Activated CD8-positive, alpha-beta memory T cell treated with anti-CD3 and anti-CD28 coated beads, Interleukin-2, amount 10 ng/mL, durations not matched to agents 7 days and 5 days (primary cell): ENCODE measurements around the gene CIB1. TPM values are rescaled to one million over a fixed set of nuclear protein-coding genes. Genes with fewer than 3 reads are reported as not detected.
A peak's percentile ranks its signal among the peaks of the same experiment; 100 is the strongest.
"Not testable (repeated sequence)": the region's sequence is repeated elsewhere in the genome, so short reads cannot be mapped to it uniquely, and the experiment has no call there.

ENCODE experiments used
- ATAC-seq: fragments of 150-1000 bp; cut with Tn5 transposase; one replicate; pipeline ENCODE4 v1.10.0; 2021; ENCODE audit warnings: moderate library complexity
- CTCF ChIA-PET: fragments of 350-600 bp; sonication (Branson Sonifier 250); formaldehyde crosslinking; loops from one replicate; lab custom pipeline; 2021; ENCODE audit warnings: antibody characterized with exemption; lab: Charles Lee
- DNase-seq: peaks from one replicate; pipeline ENCODE4 v3.0.0-alpha.2; 2020
- H3K27ac Mint-ChIP-seq: one replicate; pipeline ENCODE4 v1.8.0; 2021; ENCODE audit warnings: mild to moderate bottlenecking, mixed read lengths
- H3K27me3 Mint-ChIP-seq: one replicate; pipeline ENCODE4 v1.8.0; 2021; ENCODE audit warnings: mixed read lengths
- H3K36me3 Mint-ChIP-seq: one replicate; pipeline ENCODE4 v1.8.0; 2021; ENCODE audit warnings: mild to moderate bottlenecking, mixed read lengths
- H3K4me1 Mint-ChIP-seq: one replicate; pipeline ENCODE4 v1.8.0; 2021; ENCODE audit warnings: mixed read lengths
- H3K4me3 Mint-ChIP-seq: one replicate; pipeline ENCODE4 v1.8.0; 2021; ENCODE audit warnings: mild to moderate bottlenecking, moderate library complexity, mixed read lengths
- H3K9me3 Mint-ChIP-seq: one replicate; pipeline ENCODE4 v1.8.0; 2022; ENCODE audit warnings: low read depth, mixed read lengths
- total RNA-seq, 2 experiments: library from RNA; stranded (reverse); gene quantifications; one replicate each; pipeline ENCODE4 v1.2.3, GENCODE V29; 2021

The CIB1 gene
- total RNA-seq, 2 experiments from 2014 or later = 120 to 127 TPM

- Mint-ChIP-seq H3K4me3 (no peak overlapping the region), H3K9me3 (no peaks in the 10 kb centered on the region), H3K36me3 (no peaks in the 10 kb centered on the region), H3K27ac (no peak overlapping the region), H3K27me3 (no peaks in the 10 kb centered on the region), H3K4me1 (peaks cover 25% of the 10 kb centered on the region)
- DNase-seq = no peak
- ATAC-seq = no peak
- CTCF ChIA-PET = interaction anchor here (1.3 kb wide), 2 partner anchors 10 to 12 kb away, joined by 3 read pairs; no protein-coding TSS in a partner anchor
These were observed 40.6 kb downstream of the CIB1 start for GRCh38 chr15:90192961-90193786.

DNA sequence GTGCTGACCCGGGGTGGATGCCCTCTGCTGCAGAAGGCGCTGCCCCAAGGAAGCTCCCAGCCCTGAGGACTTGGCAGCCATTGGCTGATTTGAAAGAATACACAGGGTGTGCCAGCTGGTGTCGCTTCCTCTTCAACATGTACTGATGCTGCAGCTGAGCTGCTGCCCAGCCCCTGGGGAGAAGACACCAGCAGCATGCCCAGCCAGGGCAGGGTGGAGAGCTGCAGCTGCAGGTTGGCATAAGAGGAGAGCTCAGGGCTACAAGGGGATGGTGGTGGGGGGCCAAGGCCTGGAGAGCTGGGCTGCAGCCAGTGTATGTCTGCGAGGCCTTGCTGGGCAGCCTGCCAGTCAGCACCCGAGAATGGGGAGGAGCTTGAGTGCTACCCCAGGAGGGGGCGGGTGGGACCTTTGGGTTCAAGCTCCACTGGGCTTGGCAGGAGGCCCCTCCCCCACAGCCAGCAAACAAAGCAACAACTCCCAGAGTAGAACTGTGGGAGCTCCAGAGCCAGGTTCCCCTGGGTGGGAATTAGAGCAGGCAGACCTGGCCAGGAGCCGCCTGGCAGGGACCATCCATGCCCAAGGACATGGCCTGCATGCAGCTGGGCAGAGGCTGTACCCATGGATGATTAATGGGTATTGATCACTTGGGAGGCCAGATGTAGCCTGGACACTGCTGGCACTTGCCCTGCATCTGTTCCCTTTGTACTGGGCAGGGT lies 41.8 kb downstream of the CIB1 start:
- Mint-ChIP-seq H3K4me1 (peaks cover 28% of the 10 kb centered on the region), H3K4me3 (no peak overlapping the region), H3K27ac (no peak overlapping the region), H3K9me3 (no peaks in the 10 kb centered on the region), H3K27me3 (no peaks in the 10 kb centered on the region), H3K36me3 (no peaks in the 10 kb centered on the region)
- peak; percentile 43 for ATAC-seq
- no peak for DNase-seq
- CTCF ChIA-PET = interaction anchor here (1.1 to 1.6 kb wide), 3 partner anchors 9 to 93 kb away, joined by 3 to 6 read pairs (median 3); partner anchors contain the start of gene SEMA4B

- no peak overlapping the region for H3K4me3 Mint-ChIP-seq
- no peaks in the 10 kb centered on the region for H3K9me3 Mint-ChIP-seq
- ATAC-seq (no peak), DNase-seq (no peak)
- H3K27me3 Mint-ChIP-seq = no peaks in the 10 kb centered on the region
- CTCF ChIA-PET = interaction anchor here (1.1 to 1.6 kb wide), 2 partner anchors 10 to 94 kb away, joined by 3 to 6 read pairs; partner anchors contain the start of gene SEMA4B
- H3K27ac Mint-ChIP-seq = no peak overlapping the region
- H3K36me3 Mint-ChIP-seq = no peaks in the 10 kb centered on the region
- H3K4me1 Mint-ChIP-seq = peaks cover 28% of the 10 kb centered on the region
These were observed 42.4 kb downstream of the CIB1 start for GRCh38 chr15:90191344-90191687.

- peaks cover 28% of the 10 kb centered on the region for H3K4me1 Mint-ChIP-seq
- CTCF ChIA-PET = interaction anchor here (1.6 kb wide), 1 partner anchor 10 kb away, joined by 6 read pairs; the partner anchor contains the start of gene SEMA4B
- H3K9me3 Mint-ChIP-seq = no peaks in the 10 kb centered on the region
- no peaks in the 10 kb centered on the region for H3K36me3 Mint-ChIP-seq
- DNase-seq (no peak), ATAC-seq (no peak)
- no peak overlapping the region for H3K27ac Mint-ChIP-seq
- no peak overlapping the region for H3K4me3 Mint-ChIP-seq
- H3K27me3 Mint-ChIP-seq = no peaks in the 10 kb centered on the region
These were observed 43.0 kb downstream of the CIB1 start for GRCh38 chr15:90190606-90191343.

GRCh38 chr15:90189781-90190467 lies 43.8 kb downstream of the CIB1 start:
- no peak overlapping the region for H3K4me3 Mint-ChIP-seq
- ATAC-seq = no peak
- H3K36me3 Mint-ChIP-seq = no peaks in the 10 kb centered on the region
- no peaks in the 10 kb centered on the region for H3K27me3 Mint-ChIP-seq
- no peaks in the 10 kb centered on the region for H3K9me3 Mint-ChIP-seq
- CTCF ChIA-PET = interaction anchor here (1.7 kb wide), 1 partner anchor 11 kb away, joined by 6 read pairs; the partner anchor contains the start of gene SEMA4B
- peaks cover 33% of the 10 kb centered on the region for H3K4me1 Mint-ChIP-seq
- H3K27ac Mint-ChIP-seq = no peak overlapping the region
- DNase-seq = no peak

DNA sequence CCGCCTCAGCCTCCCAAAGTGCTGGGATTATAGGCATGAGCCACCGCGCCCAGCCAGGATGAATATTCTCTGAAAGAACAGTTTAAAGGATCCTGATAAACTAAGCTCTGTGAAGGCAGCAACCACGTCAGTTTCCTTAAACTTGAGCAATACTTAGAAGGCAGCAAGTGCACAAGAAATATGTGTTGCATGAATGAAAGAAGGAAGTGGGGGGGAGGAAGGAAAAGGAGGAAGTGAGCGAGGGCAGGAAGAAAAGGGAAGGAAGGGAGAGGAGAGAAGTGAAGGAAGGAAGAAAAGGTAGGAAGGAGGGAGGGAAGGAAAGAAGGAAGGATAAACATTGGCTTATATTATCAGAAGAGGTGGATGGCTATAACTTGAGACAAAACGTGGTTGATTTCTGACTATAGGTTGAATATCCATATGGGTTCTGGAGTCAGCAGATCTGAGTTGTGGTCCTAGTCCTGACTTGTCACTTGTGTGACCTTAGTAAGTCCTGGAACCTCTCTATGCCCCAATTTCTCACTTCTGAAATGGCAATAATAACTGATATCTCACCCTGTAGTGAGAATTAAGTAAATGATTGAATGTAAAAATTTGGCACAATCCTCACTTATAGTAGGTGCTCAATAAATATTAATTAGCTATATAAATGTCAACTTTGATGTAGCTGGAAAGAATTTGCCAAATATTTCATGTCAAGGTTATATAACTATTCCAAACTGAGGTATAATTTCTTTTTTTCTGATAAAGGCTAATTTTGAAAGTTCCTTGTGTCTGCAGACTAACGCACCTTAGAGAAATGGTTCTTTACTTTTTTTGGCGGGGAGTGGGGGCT lies 44.6 kb downstream of the CIB1 start:
- Mint-ChIP-seq H3K27me3 (no peaks in the 10 kb centered on the region), H3K27ac (no peak overlapping the region), H3K36me3 (no peaks in the 10 kb centered on the region), H3K4me1 (peaks cover 34% of the 10 kb centered on the region), H3K9me3 (no peaks in the 10 kb centered on the region), H3K4me3 (no peak overlapping the region)
- ATAC-seq (no peak), DNase-seq (no peak)
- CTCF ChIA-PET = interaction anchor here (0.6 to 1.7 kb wide), 2 partner anchors 12 to 143 kb away, joined by 5 to 6 read pairs; partner anchors contain the start of gene SEMA4B

- CTCF ChIA-PET, H3K36me3 Mint-ChIP-seq, H3K9me3 Mint-ChIP-seq, H3K4me3 Mint-ChIP-seq, H3K27ac Mint-ChIP-seq, DNase-seq, H3K27me3 Mint-ChIP-seq, ATAC-seq: not testable (repeated sequence)
- H3K4me1 Mint-ChIP-seq = peaks cover 31% of the 10 kb centered on the region
These were observed 45.7 kb downstream of the CIB1 start for GRCh38 chr15:90188065-90188464.

DNA sequence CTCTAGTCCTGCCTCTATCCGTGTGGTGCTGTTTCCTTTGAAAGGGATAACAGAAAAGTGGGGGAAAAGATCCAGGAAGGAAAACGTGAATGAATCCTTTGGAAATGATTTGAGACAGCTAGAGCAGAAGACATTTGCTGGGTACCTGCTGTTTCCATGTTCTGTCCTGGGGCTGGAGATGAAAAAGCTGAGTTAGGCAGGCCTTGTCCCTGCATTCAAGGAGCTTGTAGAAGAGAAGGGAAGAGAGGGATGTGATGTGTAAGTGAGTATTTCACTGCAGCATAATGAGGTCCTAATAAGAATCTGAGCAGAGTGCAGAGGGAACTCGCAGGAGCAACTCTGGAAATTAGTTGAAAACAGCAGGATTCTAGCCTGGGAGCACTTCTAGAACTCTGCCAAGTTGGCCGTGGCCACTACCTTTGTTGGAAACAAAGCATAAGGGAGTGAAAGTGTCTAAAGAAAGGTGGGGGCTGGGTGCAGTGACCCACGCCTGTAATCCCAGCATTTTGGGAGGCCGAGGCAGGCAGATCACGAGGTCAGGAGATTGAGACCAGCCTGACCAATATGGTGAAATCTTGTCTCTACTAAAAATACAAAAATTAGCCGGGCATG lies 46.4 kb downstream of the CIB1 start:
- no peak overlapping the region for H3K27ac Mint-ChIP-seq

GRCh38 chr15:90184786-90185704 lies 48.7 kb downstream of the CIB1 start:
- DNase-seq = peak; percentile 71
- H3K9me3 Mint-ChIP-seq = no peaks in the 10 kb centered on the region
- H3K27ac Mint-ChIP-seq = peak overlapping the region; percentile 0
- peak overlapping the region; percentile 65 for H3K4me3 Mint-ChIP-seq
- peaks cover 3% of the 10 kb centered on the region for H3K27me3 Mint-ChIP-seq
- H3K36me3 Mint-ChIP-seq = no peaks in the 10 kb centered on the region
- CTCF ChIA-PET = interaction anchor here (0.6 to 0.9 kb wide), 2 partner anchors 36 to 98 kb away, joined by 3 to 5 read pairs; no protein-coding TSS in a partner anchor
- H3K4me1 Mint-ChIP-seq = peaks cover 18% of the 10 kb centered on the region
- ATAC-seq = peak; percentile 89

More for the DNA sequence above, 46.4 kb downstream of the CIB1 start:
- Mint-ChIP-seq H3K4me1 (peaks cover 27% of the 10 kb centered on the region), H3K4me3 (no peak overlapping the region), H3K36me3 (no peaks in the 10 kb centered on the region), H3K27me3 (no peaks in the 10 kb centered on the region), H3K9me3 (no peaks in the 10 kb centered on the region)
- DNase-seq (no peak), ATAC-seq (no peak)
- CTCF ChIA-PET = no interaction called here

DNA sequence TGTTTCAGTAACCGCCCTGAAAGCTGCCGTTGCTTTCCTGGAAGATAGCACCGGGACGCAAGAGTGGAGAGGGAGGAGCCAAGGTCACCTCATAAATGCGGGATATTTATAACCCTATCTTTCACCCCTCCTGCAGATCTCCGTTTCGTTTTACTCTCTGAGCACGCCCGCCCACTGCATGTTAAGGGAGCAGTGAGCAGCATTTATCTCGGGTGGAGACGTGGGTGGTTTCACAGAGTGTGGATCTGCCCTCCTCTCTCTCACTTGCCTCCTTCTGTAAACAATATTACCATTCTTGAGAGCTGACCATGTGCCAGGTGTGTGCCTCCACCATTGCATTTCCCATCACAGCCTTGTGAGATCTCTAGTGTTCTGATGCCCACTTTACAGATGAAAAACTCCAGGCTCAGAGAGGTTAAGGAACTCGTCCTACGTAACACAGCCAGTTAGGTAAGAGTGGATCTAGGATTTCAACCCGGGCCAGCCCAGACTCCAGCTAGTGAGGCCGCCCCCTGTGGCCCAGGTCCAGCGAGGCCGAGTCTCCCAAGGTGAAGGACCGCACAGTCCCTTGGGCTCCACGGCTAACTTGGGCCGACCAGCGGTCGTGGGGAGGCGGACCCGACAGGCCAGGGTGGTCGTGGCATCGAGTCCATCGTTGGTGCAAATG lies 49.5 kb downstream of the CIB1 start:
- peaks cover 6% of the 10 kb centered on the region for H3K27me3 Mint-ChIP-seq
- H3K4me1 Mint-ChIP-seq = peaks cover 21% of the 10 kb centered on the region
- DNase-seq = no peak

More for the DNA sequence above, 49.5 kb downstream of the CIB1 start:
- peak overlapping the region; percentile 65 for H3K4me3 Mint-ChIP-seq
- H3K9me3 Mint-ChIP-seq = no peaks in the 10 kb centered on the region
- H3K36me3 Mint-ChIP-seq = no peaks in the 10 kb centered on the region
- CTCF ChIA-PET = interaction anchor here (0.9 kb wide), 1 partner anchor 37 kb away, joined by 3 read pairs; no protein-coding TSS in a partner anchor
- ATAC-seq = no peak
- H3K27ac Mint-ChIP-seq = peak overlapping the region; percentile 0
